ENCODE measurements around the gene SHC1. TPM values are rescaled to one million over a fixed set of nuclear protein-coding genes. Genes with fewer than 3 reads are reported as not detected.
A peak's percentile ranks its signal among the peaks of the same experiment; 100 is the strongest.

Gene SHC1
- total RNA-seq, 4 donors from 2014 or later = 152 to 265 (median 171) TPM

- DNase-seq (ENCODE audit: low spot score) (no peak), ATAC-seq (ENCODE audit: low FRiP score) (no peak)
- peak in 1 of 3 donors; percentile 28 for TF ChIP-seq CTCF (IDR thresholded peaks at IDR 0.05)
Observed at GRCh38 chr1:154943649-154944400, 26.7 kb downstream of the SHC1 start.

GRCh38 chr1:154941333-154942013 is 29.1 kb downstream of the SHC1 start:
- ATAC-seq (ENCODE audit: low FRiP score) = no peak
- no peak for TF ChIP-seq CTCF (IDR thresholded peaks at IDR 0.05)
- no peak for DNase-seq (ENCODE audit: low spot score)

- TF ChIP-seq CTCF (IDR thresholded peaks at IDR 0.05) = no peak
- DNase-seq (ENCODE audit: low spot score) (no peak), ATAC-seq (ENCODE audit: low FRiP score) (no peak)
Observed at GRCh38 chr1:154940651-154941194, 29.8 kb downstream of the SHC1 start.

GRCh38 chr1:154940213-154940560 is 30.4 kb downstream of the SHC1 start:
- DNase-seq (ENCODE audit: low spot score) (no peak), ATAC-seq (ENCODE audit: low FRiP score) (no peak)
- TF ChIP-seq CTCF (IDR thresholded peaks at IDR 0.05) = no peak

- DNase-seq (ENCODE audit: low spot score) (no peak), ATAC-seq (ENCODE audit: low FRiP score) (no peak)
- TF ChIP-seq CTCF (IDR thresholded peaks at IDR 0.05) = no peak
Observed at GRCh38 chr1:154938604-154939399, 31.7 kb downstream of the SHC1 start.

- TF ChIP-seq CTCF (IDR thresholded peaks at IDR 0.05) = no peak
- no peak for DNase-seq (ENCODE audit: low spot score)
- no peak for ATAC-seq (ENCODE audit: low FRiP score)
Observed at GRCh38 chr1:154937988-154938386, 32.6 kb downstream of the SHC1 start.
